NCI-H524 (cell line): ENCODE results near the gene NIPAL3.
"Not testable (repeated sequence)": the region's sequence is repeated elsewhere in the genome, so short reads cannot be mapped to it uniquely, and the experiment has no call there.

ENCODE experiments used
- DNase-seq, 2 experiments: peaks; one replicate each; lab custom pipeline; 2025; lab: John Stamatoyannopoulos, UW

NIPAL3 gene

DNA sequence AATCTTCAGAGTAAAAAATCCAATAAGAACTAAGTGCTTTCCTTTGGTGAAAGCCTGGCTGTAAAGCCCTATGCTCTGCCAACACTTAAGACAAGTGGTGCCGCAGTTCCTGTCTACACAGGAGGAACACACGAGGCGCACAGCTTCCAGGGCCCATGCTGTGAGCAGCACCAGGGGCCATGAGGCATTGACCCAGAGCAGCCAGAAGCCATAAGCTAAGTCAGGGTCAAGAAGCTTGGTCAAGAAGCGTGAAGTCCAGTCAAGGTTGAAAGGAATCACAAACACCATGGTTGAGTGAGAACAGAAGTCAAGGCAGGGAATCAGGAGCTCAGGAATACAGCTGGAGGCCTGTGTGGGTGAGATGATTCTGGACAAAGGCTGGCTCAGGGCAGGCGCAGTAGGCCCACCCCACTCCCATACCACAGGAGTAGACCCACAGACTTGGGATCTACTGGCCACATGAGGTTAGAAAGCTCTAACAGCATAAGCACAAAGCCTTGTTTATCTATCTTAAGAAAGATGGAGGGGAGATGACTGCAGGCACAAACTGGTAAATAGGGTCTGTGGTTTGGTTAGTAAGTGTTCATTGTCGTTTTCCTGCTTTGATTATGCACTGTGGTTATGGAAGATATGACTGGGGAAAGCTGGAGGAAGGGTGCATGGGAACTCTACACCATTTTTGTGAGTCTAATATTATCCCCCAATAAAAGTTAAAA, 44.1 kb downstream of the NIPAL3 start:
- no peak for DNase-seq

DNA sequence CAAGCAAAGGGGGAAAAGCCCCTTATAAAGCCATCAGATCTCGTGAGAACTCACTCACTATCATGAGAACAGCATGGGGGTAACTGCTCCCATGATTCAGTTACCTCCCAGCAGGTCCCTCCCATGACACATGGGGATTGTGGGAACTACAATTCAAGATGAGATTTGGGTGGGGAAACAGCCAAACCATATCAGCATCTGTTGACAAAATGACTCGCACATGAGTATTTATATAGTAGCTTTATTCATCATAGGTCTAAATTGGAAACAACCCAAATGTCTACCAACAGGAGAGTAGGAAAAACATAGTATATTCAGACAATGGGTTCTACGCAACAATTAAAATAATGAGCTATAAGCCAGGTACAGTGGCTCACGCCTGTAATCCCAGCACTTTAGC, 46.5 kb downstream of the NIPAL3 start:
- not testable (repeated sequence) for DNase-seq

DNA sequence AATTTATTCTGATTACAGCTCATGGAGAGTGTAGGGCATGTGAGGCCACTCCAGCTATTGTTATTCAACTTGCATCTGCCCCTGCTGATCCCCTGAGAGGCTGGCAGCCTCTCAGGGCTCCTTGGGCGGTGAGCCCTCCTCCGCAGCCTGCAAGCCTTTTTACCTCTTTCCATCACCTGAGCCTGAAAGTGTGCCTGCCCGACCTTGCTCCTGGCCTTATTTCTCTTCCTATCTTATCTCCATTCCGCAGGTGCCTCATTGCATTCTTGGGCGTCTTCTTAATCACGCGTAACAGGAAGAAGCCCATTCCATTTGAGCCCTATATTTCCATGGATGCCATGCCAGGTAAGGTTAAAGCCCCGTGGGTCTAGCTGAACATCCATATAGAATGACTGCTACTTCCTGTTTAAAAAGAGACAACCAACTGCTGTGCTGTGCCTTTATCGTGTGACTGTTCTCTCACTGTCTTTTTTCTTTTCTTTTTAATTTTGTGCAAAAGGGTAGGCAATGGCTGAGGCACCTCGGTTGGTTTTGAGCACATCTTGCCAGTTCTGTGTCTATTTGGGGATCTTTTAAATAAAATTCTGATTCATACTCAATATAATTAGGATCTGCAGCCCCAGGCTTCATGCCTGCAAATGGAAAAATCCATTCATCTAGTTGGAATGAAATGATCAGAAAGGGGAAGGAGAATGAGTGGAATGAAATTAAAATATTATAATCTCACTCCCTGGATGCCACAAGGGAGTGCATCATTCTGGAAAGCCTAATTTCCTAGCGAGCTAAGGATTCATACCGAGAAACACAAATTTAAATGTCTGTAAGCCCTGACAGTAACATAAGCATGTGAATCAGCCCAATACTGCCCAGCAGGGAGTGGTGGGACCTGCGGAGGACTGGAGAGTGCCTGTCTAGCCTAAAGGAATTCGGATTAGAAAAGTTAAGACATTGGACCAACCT, 48.5 kb downstream of the NIPAL3 start:
- no peak for DNase-seq

DNA sequence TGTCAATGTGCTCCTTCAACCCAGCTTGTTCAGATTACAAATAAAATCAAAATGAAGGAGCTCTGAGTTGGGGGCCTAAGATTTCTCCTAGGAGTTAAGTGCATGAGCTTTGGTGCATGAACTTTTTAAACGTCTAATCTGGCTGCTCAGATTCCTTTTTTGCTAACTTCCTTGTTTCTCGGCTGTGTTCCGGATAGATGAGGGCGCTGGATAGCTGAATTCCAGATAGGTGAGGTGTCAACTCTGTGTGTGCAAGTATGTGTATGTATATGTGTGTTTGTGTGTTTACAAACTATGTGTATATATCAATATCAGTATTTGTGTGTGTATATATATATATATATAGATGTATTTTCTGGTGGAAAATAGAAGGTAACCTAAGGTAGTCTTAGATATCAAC, 49.5 kb downstream of the NIPAL3 start:
- no peak for DNase-seq

DNA sequence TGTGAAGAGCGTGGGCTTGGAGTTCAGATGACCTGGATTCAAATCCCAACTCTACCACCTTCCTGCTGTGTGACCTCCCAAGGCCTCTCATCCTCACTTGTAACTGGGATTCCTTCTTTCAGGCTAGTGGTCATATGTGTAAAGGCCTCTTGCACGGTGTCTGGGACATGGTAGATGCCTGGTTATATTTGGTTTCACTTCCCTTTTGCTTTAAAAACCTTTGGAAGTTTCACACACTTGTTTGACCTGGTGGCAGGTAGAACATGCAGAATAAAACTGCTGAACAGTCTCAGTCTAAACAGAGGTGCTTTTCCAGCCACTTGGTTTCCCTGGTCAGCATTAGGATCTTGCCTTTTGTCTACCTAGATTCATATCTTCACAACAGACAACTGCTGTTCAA, 50.0 kb downstream of the NIPAL3 start:
- DNase-seq, result no peak

DNA sequence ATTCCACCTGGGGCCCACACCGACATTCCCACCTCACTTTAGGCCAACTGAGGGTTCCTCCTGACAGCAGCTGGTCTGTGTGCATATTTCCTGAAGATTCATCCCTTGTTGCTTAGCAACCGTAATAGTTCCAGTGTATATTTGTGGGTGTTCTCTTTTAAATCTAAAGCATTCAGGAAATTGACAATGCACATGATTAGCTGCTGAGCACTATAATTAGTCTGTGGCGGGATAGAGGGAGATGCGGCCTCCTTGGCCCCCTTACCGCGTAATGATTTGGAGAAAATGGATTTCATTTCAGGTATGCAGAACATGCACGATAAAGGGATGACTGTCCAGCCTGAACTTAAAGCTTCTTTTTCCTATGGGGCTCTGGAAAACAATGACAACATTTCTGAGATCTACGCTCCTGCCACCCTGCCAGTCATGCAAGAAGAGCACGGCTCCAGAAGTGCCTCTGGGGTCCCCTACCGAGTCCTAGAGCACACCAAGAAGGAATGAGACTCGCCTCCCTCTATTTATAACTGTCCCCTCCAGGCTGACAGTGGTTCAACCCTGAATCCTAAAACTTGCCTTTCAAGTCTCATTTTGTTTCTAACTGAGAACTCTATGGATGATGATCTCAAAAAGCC, 53.2 kb downstream of the NIPAL3 start:
- peak in 1 of 2 experiments; percentile 5 for DNase-seq

DNA sequence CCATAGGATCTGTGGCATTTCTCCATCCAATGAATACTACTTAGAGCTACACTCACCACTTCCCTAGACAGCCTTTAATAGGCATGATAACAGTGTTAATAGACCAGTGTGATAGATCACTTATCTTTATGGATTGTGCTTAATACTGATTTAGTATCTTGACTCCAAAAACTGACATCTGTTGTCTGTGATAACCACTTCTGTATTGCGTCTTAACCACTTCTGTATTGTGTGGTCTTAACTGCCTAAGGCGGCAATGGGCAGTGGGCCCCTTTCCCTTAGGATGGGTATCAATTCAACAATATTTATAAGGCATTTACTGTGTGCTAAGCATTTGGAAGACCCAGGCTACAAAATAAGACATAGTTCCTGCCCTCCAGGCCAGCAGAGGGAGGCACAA, 55.0 kb downstream of the NIPAL3 start:
- no peak for DNase-seq

DNA sequence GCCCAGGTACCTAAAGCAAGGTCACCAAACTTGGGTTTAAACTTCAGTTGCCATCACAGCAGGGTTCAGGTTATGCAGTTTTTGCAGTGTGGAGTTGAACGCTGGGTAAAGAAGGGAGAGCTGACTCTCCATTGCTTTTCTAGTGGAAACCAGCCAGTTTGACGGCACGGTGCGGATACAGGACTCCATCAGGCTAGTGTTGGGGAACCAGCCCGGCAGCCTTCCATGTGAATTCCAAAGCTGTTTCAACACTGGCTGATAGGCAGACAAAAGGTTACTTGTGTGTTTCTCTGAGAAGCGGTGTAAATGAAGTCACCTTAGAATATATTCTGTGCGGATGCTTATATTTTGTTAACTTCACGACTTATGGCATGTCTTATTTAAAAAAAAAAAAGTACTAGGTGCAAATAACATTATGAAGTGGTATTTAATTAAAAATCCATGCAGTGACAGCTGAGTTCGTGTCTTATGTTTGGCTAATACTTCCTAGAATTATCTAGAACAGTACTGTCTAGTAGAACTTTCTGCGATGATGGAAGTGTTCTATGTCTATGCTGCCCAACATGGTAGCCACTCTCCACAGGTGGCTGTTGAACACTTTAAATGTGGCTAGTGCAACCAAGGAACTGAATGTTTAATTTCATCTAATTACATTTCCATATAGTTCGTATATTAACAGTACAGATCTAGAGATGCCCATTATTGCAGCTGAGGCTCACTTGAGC, 57.1 kb downstream of the NIPAL3 start:
- no peak for DNase-seq

DNA sequence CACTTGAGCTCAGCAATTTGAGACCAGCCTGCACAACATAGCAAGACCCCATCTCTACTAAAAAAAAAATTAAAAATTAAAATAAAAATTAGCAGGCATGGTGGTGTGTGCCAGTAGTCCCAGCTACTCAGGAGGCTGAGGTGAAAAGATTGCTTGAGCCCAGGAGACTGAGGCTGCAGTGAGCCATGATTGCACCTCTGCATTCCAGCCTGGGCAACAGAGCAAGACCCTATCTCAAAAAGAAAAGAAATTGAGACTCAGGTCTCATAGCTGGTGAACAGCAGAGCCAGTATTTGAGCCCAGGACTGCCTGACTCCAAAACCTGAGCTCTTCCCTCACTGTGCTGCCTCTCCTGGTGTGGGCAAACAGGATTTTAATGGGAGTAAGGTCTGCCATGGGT, 58.6 kb downstream of the NIPAL3 start:
- DNase-seq, result no peak

DNA sequence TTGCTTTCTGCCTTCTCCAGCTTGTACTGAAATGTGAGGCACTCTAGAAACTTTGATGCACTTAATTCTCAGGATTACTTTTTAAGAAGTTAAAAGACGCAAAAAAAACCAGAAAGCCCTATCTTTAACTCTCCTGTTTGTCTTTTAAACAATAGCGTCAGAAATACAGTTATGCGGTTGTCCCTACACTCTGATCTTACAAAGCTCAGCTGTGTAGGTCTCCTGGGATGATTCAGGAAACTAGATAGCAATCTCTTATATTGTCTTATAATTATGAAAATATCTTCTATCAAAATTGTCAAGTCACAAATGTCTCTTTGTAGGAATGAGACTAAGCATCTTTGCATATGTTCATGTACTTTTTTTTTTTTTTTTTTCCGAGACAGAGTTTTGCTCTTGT, 60.1 kb downstream of the NIPAL3 start:
- no peak for DNase-seq

DNA sequence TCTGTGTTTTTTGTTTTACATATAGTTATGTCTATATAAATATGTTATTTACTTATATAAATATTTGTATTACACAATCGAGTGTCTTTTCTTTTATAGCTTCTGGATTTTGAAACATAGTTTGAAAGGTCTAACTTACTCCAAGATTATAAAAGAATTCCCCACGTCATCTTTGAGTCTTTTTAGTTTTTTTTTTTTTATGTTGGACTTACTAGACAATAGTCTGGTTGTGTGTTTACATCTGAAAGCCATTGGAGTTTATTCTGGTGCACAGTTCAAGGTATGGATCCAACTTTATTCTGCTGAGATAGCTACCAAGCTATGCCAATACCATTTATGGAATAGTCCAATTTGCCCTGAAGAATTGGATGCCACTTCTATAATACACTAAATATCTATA, 61.0 kb downstream of the NIPAL3 start:
- no peak for DNase-seq

DNA sequence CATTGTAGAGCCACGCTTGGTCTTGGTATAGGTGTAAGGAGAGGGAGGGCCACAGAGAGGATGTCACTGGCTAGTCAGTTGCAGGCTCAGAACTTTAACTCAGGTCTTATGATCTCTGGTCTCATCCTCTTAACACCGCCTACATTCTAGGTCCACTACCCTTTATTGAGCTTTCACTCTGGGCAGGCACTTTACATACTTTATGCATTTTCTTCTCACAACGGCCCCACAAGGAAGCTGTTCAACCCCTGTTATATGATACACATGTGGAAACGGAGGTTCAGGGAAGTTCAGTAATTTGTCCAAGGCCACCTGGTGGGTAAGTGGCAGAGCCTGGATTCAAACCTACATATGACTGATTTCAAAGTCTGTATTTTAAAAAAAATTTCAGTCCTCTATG, 61.7 kb downstream of the NIPAL3 start:
- no peak for DNase-seq

DNA sequence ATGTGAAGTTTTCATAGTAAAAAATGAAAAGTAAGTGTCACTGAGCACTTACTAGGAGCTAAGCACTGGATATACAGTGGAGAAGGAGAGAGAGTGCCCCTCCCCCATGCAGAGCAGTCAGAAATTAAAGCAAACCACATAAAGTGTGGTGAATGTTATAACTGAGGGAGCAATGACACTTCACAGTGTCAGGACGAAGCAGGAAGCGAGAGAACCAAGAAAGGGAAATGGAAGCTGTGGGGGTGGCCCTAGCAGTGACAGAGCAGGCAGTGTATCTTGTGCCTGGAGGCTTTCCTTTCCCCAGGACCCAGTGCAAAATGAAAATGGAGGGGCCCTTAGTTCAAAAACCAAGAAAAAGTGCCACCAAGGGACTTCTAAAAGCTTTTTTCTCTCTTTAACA, 65.5 kb downstream of the NIPAL3 start:
- DNase-seq, result no peak

DNA sequence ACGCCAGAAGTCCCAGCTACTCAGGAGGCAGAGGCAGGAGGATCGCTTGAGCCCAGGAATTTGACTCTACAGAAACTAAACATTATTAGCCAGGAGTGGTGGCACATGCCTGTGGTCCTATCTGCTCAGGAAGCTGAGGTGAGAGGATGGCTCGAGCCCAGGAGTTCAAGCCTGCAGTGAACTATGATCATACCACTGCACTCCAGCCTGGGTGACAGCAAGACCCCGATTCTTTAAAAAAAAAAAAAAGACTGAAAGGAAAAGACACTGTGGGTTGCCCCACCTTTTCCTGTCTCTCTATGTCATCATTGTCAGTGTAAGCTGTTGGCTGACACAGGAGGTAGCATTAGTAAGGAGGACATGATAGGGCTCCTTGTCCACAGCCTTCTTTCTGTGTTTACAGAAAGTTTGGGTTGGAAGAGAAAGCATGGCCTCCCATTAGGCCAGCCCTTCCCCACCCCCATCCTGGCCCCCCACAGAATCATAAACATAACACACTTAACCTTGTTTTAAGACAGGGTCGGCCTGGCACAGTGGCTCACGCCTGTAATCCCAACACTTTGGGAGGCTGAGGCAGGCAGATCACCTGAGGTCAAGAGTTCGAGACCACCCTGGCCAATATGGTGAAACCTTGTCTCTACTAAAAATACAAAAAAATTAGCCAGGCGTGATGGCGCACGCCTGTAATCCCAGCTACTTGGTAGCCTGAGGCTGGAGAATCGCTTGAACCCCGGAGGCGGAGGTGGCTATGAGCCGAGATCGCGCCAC, 66.4 kb downstream of the NIPAL3 start:
- DNase-seq, result no peak

DNA sequence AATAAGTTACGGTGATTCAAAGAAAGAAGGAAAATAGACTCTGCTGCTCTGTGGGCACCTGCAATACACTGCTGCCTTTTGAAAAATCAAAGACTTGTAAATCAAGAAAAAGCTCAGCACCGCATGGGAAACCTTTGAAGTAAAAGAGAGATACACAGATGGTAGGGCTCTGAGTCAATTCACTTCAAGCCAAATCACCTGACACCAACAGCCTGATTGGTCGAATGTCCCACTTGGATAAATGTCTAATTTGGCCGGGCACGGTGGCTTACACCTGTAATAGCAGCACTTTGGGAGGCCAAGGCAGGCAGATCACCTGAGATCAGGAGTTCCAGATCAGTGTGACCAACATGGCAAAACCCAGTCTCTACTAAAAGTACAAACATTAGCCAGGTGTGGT, 67.8 kb downstream of the NIPAL3 start:
- DNase-seq, result no peak

DNA sequence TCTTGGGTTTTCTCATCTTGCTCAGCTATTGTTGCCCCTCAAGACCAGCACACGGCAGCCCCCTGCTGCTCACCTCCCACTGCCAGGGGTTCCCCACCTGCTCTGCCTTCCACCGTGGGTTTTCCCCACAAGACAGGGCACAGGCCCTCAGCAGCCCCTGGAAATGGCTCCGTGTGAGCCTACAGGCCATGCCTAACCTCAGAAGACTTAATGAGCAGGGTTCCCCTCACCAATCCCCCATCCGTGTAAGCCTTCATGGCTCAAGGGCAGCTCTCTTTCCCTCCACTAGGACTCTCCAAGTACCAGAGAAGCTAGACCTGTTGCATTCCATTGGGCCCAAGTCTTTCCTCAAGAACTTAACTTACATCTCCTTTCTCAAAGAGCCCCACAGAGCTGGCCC, 68.6 kb downstream of the NIPAL3 start:
- DNase-seq, result no peak

DNA sequence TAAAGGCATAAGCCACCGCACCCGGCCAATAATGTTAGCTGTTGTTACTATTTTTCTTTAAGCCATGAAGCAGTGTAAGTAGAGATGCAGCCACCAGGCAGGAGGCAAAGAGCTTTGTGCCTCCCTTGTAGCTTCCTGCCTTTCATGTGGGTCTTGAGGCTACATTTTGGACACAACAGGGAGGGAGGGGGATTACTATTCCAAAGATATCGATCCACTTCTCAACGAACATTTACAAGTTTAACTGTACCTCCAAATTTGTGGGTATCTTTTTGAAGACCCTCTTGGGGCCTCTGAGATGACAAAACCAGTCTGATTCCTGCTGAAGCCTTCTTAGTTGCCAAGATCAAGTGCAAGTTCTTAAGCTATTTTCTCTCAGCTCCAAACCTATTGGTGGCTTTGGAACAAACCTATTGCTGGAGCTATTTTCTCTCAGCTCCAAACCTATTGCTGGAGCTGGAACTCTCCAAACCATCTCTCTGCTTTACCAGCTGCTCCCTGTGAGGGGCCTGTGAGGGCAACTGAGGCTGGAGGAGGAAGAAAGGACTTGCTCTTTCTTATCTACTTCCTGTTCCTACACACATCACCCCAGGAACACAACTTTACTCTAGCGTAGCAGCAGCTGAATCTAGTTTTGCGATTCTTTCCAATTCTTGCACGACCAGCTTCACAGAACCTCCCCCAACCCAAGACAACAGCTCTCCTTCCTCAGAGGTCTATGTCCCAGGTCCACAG, 70.9 kb downstream of the NIPAL3 start:
- no peak for DNase-seq

DNA sequence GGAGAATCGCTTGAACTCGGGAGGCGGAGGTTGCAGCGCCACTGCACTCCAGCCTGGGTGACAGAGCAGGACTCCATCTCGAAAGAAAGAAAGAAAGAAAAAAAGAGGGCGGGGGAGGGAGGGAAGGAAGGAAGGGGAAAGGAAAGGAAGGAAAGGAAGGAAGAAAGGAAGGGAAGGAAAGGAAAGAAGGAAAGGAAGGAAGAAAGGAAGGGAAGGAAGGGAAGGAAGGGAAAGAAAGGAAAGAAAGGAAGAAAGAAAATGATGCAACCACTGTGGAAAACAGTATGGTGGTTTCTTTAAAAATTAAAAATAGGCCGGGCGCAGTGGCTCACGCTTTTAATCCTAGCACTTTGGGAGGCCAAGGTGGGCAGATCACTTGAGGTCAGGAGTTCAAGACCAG, 71.9 kb downstream of the NIPAL3 start:
- DNase-seq, result no peak

DNA sequence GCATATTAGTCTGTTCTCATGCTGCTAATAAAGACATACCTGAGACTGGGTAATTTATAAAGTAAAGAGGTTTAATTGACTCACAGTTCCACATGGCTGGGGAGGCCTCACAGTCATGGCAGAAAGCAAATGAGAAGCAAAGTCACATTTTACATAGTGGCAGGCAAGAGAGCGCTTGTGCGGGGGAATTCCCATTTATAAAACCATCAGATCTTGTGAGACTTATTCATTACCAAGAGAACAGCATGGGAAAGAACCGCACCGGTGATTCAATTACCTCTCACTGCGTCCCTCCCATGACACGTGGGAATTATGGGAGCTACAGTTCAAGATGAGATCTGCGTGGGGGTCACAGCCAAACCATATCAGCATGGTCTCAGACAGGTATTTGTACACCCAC, 72.6 kb downstream of the NIPAL3 start:
- DNase-seq, result not testable (repeated sequence)

DNA sequence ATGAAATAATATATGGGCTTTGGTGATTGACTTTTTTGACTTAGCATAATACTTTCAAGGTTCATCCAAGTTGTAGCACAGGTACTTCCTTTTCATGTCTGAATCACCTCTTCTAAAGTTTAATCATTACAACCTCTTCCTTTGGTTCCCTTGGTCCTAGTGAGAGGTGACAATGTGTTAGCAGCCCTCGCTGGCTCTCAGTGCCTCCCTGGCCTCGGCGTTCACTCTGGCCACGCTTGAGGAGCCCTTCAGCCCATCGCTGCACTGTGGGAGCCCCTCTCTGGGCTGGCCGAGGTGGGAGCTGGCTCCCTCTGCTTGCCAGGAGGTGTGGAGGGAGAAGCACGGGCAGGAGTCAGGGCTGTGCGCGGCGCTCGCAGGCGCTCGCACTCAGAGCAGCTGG, 74.1 kb downstream of the NIPAL3 start:
- no peak for DNase-seq
